IMR-90 (cell line): ENCODE results near the gene KLHDC3. TPM values are rescaled to one million over a fixed set of nuclear protein-coding genes. Genes with fewer than 3 reads are reported as not detected.

Source experiments
- ATAC-seq: fragments of 200-7000 bp; cut with Tn5 transposase; 2 replicates; pipeline ENCODE4 v1.9.1; 2020; ENCODE audit warnings: low read depth, mild to moderate bottlenecking, moderate library complexity
- BruUV-seq: library from RNA; stranded (reverse); fragments of 400-500 nt; replicated peaks from 2 replicates; lab custom pipeline; 2021; lab: Mats Ljungman, UMichigan
- CTCF ChIA-PET: fragments of 300-600 bp; formaldehyde crosslinking; extraction: SDS; loops from one replicate; lab custom pipeline; 2021; ENCODE audit warnings: antibody characterized with exemption; lab: Yijun Ruan, JAX
- POLR2A ChIA-PET: fragments of 300-600 bp; sonication (Branson Sonifier 250); formaldehyde crosslinking; loops from one replicate; lab custom pipeline; 2022; ENCODE audit warnings: antibody characterized with exemption; ENCODE audit not compliant: unreplicated experiment; lab: Charles Lee
- DNase-seq: peaks from one replicate; pipeline ENCODE4 v3.0.0; 2013
- H2AFZ ChIP-seq: replicated peaks from 2 replicates; pipeline ENCODE3; 2013; ENCODE audit warnings: low read length, mild to moderate bottlenecking; ENCODE audit not compliant: poor library complexity
- H2AK5ac ChIP-seq: 2 replicates; pipeline ENCODE4 v1.6.1; 2013; ENCODE audit warnings: low read depth, low read length, inconsistent platforms
- H2AK9ac ChIP-seq: replicated peaks from 2 replicates; pipeline ENCODE3; 2013; ENCODE audit warnings: mild to moderate bottlenecking, low read depth, low read length, moderate library complexity; ENCODE audit not compliant: poor library complexity
- H2BK120ac ChIP-seq: 2 replicates; pipeline ENCODE4 v1.6.1; 2013; ENCODE audit warnings: low read depth, low read length, inconsistent platforms
- H2BK15ac ChIP-seq: 3 replicates; pipeline ENCODE4 v1.6.1; 2013; ENCODE audit warnings: low read depth, low read length, inconsistent platforms
- H2BK20ac ChIP-seq: 2 replicates; pipeline ENCODE4 v1.6.1; 2013; ENCODE audit warnings: low read depth, mild to moderate bottlenecking, inconsistent platforms, low read length, moderate library complexity
- H2BK5ac ChIP-seq: 2 replicates; pipeline ENCODE4 v1.6.1; 2013; ENCODE audit warnings: mild to moderate bottlenecking, low read depth, low read length, inconsistent platforms; ENCODE audit not compliant: poor library complexity, severe bottlenecking
- H3K14ac ChIP-seq: replicated peaks from 2 replicates; pipeline ENCODE4 v1.6.1; 2013; ENCODE audit warnings: low read depth, low read length, inconsistent platforms
- H3K18ac ChIP-seq: 2 replicates; pipeline ENCODE4 v1.6.1; 2013; ENCODE audit warnings: low read depth, low read length, control low read depth
- H3K23ac ChIP-seq: 2 replicates; pipeline ENCODE4 v1.6.1; 2013; ENCODE audit warnings: low read depth, low read length, inconsistent platforms
- H3K27ac ChIP-seq: 2 replicates; pipeline ENCODE4 v1.5.1; 2013; ENCODE audit warnings: mild to moderate bottlenecking, control low read depth, low read length; ENCODE audit not compliant: insufficient read depth
- H3K27me3 ChIP-seq: 2 replicates; pipeline ENCODE4 v1.6.1; 2013; ENCODE audit warnings: low read length; ENCODE audit not compliant: control insufficient read depth, insufficient read depth
- H3K36me3 ChIP-seq: 2 replicates; pipeline ENCODE4 v1.6.1; 2013; ENCODE audit warnings: low read length, mixed read lengths; ENCODE audit not compliant: control insufficient read depth, insufficient read depth
- H3K4ac ChIP-seq: 2 replicates; pipeline ENCODE4 v1.6.1; 2013; ENCODE audit warnings: low read depth, low read length, inconsistent platforms
- H3K4me1 ChIP-seq: 2 replicates; pipeline ENCODE4 v1.6.1; 2013; ENCODE audit warnings: low read length, mixed read lengths; ENCODE audit not compliant: control insufficient read depth, insufficient read depth
- H3K4me2 ChIP-seq: 2 replicates; pipeline ENCODE4 v1.6.1; 2013; ENCODE audit warnings: low read depth, mild to moderate bottlenecking, control low read depth, low read length, moderate library complexity
- H3K4me3 ChIP-seq: 2 replicates; pipeline ENCODE4 v1.5.1; 2013; ENCODE audit warnings: low read depth, mild to moderate bottlenecking, control low read depth, low read length, moderate library complexity; ENCODE audit not compliant: insufficient read depth
- H3K56ac ChIP-seq: 2 replicates; pipeline ENCODE4 v1.6.1; 2013; ENCODE audit warnings: low read length, inconsistent platforms; ENCODE audit not compliant: insufficient read depth; ENCODE audit errors: extremely low read depth
- H3K79me1 ChIP-seq, 2 experiments: 2 replicates each; pipeline ENCODE4 v1.6.1; 2013; ENCODE audit warnings: low read length in 2 of 2, inconsistent platforms in 1 of 2, low read depth in 1 of 2
- H3K9ac ChIP-seq: 2 replicates; pipeline ENCODE4 v1.6.1; 2013; ENCODE audit warnings: low read depth, low read length, control low read depth
- H3K9me1 ChIP-seq: 2 replicates; pipeline ENCODE4 v1.6.1; 2013; ENCODE audit warnings: low read length, inconsistent platforms; ENCODE audit not compliant: insufficient read depth
- H3K9me3 ChIP-seq: 2 replicates; pipeline ENCODE4 v1.6.1; 2013; ENCODE audit warnings: low read length; ENCODE audit not compliant: control insufficient read depth, insufficient read depth
- H4K20me1 ChIP-seq: 2 replicates; pipeline ENCODE4 v1.6.1; 2013; ENCODE audit warnings: low read length, inconsistent platforms; ENCODE audit not compliant: insufficient read depth
- H4K5ac ChIP-seq: 2 replicates; pipeline ENCODE4 v1.6.1; 2013; ENCODE audit warnings: mild to moderate bottlenecking, low read depth, low read length, control low read depth
- H4K8ac ChIP-seq, 2 experiments: 2 replicates each; pipeline ENCODE4 v1.6.1; 2013; ENCODE audit warnings: low read depth in 2 of 2, low read length in 2 of 2, control low read depth in 1 of 2, inconsistent platforms in 1 of 2
- H4K91ac ChIP-seq: 2 replicates; pipeline ENCODE4 v1.6.1; 2013; ENCODE audit warnings: low read depth, low read length, inconsistent platforms; ENCODE audit not compliant: insufficient read depth
- BHLHE40 ChIP-seq: fragments of 150-350 bp; IDR thresholded peaks from 2 replicates; pipeline ENCODE4 v1.6.1; 2016; ENCODE audit warnings: mild to moderate bottlenecking, low read depth, low read length
- WGBS, 2 experiments: methylation state at CpG; one replicate each; pipeline versions ENCODE4 v1.1.5 to v1.1.7; 2013; ENCODE audit warnings: missing lambda C conversion rate in 2 of 2; ENCODE audit not compliant: insufficient read length in 1 of 2; ENCODE audit errors: extremely low coverage in 2 of 2; 5-methylcytosine and 5-hydroxymethylcytosine counted together
- dilution Hi-C: fragments of 300-500 bp; cut with HindIII; formaldehyde crosslinking; loops from one replicate; pipeline ENCODE4 v1.14.3; 2018; ENCODE audit warnings: low sequenced_read_pairs; ENCODE audit not compliant: unreplicated experiment
- in situ Hi-C: fragments of 300-500 bp; cut with MboI; formaldehyde crosslinking; loops from 3 replicates; pipeline ENCODE4 v1.14.3; 2019; ENCODE audit warnings: low sequenced_read_pairs, inconsistent platforms, mixed read lengths
- intact Hi-C: fragments of 100-400 bp; cut with micrococcal nuclease; formaldehyde crosslinking; loops from 2 replicates; pipeline ENCODE4 v1.10.0; 2022
- polyA plus RNA-seq, 3 experiments: library from polyadenylated mRNA; depleted of rRNA; stranded (reverse); fragments of >200 nt; gene quantifications; 2 replicates each; pipeline ENCODE4 v1.2.3, GENCODE V29; 2012; ENCODE audit warnings: low replicate concordance in 1 of 3
- total RNA-seq: library from RNA; depleted of rRNA; stranded (reverse); fragments of >200 nt; gene quantifications from 2 replicates; pipeline ENCODE4 v1.2.3, GENCODE V29; 2012

The KLHDC3 gene
- total and polyA plus RNA-seq, 2 of the 4 experiments (the other 2 are of a cell fraction): 57.1 to 76.0 TPM

- Histone ChIP-seq H3K4me2 (no peak overlapping the region), H4K20me1 (no peaks in the 10 kb centered on the region), H2BK120ac (no peak overlapping the region), H3K4ac (no peak overlapping the region), H3K14ac (no peak overlapping the region), H2AFZ (no peak overlapping the region), H4K8ac (no peak overlapping the region), H2AK5ac (no peak overlapping the region), H2AK9ac (no peak overlapping the region), H2BK20ac (no peak overlapping the region), H3K27me3 (no peaks in the 10 kb centered on the region), H3K27ac (no peak overlapping the region), H2BK5ac (no peak overlapping the region), H3K79me1 (peaks cover 16 to 41% of the 10 kb centered on the region in 2 experiments; a peak in 3 of 4 replicates), H3K9me3 (no peaks in the 10 kb centered on the region), H3K36me3 (peaks cover 73% of the 10 kb centered on the region), H3K23ac (no peak overlapping the region), H3K56ac (no peak overlapping the region), H4K91ac (no peak overlapping the region), H4K5ac (no peak overlapping the region), H3K4me3 (no peak overlapping the region), H3K4me1 (peaks cover 15% of the 10 kb centered on the region), H3K18ac (no peak overlapping the region), H3K9ac (no peak overlapping the region), H3K9me1 (peaks cover 19% of the 10 kb centered on the region), H2BK15ac (no peak overlapping the region)
- intact Hi-C loops: no loop called here
- ChIA-PET CTCF (interaction anchor here (0.6 kb wide), 1 partner anchor 24 kb away, joined by 3 read pairs; no protein-coding TSS in a partner anchor), POLR2A (interaction anchor here (0.6 to 0.9 kb wide), 2 partner anchors 11 to 12 kb away, joined by 3 to 5 read pairs; partner anchors contain the start of genes KLC4 and MRPL2)
- TF ChIP-seq BHLHE40: no peak
- DNase-seq: no peak
- WGBS, 2 experiments: 95% methylated on average over 3 of the region's 7 CpGs; no CpG with 5 or more reads in 1 of the 2 experiments
- ATAC-seq: no peak
- dilution Hi-C loops: no loop called here
- in situ Hi-C loops: no loop called here
- BruUV-seq: no TSS peak
These were observed 33.9 kb downstream of the KLHDC3 start for GRCh38 chr6:43047998-43048397.
